NOMO-1 (cell line): ENCODE data around the gene CHST3.
A peak's percentile ranks its signal among the peaks of the same experiment; 100 is the strongest.
"Not testable (repeated sequence)": the region's sequence is repeated elsewhere in the genome, so short reads cannot be mapped to it uniquely, and the experiment has no call there.

Experiments used
- DNase-seq, 2 experiments: peaks; one replicate each; lab custom pipeline; 2025; ENCODE audit not compliant: unreplicated experiment in 2 of 2; lab: John Stamatoyannopoulos, UW

CHST3 gene

GRCh38 chr10:72026278-72027111 is 62.3 kb downstream of the CHST3 start:
- DNase-seq = no peak

- no peak for DNase-seq
These were observed 63.3 kb downstream of the CHST3 start for GRCh38 chr10:72027498-72027897.

- no peak for DNase-seq
These were observed 65.2 kb downstream of the CHST3 start for GRCh38 chr10:72029414-72029813.

DNA sequence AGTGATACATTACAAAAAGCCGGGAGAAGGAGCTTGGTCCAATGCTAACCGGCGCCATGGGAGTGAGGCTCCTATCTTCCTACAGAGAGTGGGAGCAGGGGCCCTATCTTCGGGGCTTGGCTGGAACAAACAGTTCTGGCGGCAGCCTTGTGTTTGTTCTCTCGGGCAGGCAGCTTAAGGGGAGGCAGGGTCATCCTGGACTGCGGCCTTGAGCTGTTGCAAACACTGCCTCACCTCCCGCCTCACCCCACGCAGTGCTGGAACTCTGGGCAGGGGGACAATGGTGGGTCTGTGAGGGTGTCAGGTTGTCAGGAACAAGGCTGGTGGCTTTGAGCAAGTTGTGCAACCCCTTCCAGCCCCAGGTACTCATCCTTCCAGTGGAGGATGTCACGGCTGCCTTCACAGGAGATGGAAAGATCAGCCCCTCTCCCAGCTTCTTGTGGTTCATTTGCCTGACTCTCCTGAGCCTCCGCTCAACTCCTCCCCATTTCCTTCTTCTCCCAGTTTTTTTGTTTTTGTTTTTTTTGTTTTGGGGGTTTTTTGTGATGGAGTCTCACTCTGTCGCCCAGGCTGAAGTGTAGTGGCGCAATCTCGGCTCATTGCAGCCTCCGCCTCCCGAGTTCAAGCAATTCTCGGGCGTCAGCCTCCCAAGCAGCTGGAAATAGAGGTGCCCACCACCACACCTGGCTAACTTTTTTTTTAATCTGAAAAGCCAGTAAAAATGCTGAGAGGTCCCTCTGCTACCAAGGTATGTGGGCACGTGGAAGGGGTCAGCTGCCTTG is 66.8 kb downstream of the CHST3 start:
- no peak for DNase-seq

DNA sequence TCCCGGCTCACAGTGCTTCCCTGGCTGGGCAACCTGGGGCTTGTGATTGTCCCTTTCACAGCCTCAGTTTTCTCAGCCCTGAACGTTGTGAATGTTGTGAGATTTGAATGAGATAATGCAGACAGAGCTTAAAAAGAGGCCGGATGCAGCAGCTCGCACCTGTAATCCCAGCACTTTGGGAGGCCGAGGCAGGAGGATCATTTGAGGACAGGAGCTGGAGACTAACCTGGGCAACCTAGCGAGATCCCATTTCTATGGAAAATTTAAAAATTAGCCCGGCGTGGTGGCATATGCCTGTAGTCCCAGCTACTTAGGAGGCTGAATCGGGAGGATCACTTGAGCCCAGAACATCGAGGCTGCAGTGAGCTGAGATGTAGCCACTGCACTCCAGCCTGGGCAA is 67.5 kb downstream of the CHST3 start:
- DNase-seq = no peak

DNA sequence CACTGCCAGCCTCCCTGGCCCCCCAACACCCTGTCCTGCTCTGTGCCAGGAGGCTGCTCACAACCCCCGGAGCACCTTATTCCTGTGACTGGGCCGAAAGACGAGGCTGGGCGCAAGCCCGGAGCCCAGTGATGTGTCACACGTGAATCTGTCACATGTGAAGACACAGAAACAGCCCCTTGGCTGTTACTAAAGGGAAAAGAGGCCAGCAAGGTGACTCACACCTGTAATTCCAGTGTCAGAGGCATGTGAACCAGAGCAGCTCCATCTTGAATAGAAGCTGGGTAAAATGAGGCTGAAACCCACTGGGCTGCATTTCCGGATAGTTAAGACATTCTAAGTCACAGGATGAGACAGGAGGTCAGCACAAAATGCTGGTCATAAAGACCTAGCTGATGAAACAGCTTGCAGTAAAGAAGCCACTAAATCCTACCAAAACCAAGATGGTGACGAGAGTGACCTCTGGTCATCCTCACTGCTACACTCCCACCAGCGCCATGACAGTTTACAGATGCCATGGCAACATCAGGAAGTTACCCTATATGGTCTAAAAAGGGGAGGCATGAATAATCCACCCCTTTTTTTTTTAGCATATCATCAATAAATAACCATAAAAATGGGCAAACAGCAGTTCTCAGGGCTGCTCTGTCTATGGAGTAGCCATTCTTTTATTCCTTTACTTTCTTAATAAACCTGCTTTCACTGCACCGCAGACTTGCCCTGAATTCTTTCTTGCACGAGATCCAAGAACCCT is 68.4 kb downstream of the CHST3 start:
- DNase-seq = not testable (repeated sequence)

DNA sequence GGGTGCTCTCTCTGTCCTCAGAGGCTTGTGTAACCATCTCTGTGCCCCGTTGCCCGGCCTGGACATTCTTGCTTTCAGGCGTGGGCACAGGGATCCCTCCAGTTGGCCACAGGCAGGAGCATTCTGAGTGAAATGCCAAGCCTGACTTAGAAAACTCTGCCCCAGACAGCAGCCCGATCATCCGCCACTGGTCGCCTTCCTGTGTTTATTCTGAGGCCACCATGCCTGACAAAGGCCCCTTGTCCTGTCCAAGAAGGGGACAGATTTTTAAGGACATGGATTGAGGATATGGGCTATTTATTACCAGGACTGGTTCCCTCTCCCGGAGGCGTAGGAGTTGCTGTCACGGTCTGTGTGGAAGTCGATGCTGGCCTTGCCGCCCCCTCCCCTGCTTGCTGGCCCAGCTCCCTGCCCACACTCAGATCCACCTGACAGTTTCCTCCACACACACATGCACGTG is 69.9 kb downstream of the CHST3 start:
- no peak for DNase-seq

GRCh38 chr10:72034761-72035160 is 70.6 kb downstream of the CHST3 start:
- no peak for DNase-seq

DNA sequence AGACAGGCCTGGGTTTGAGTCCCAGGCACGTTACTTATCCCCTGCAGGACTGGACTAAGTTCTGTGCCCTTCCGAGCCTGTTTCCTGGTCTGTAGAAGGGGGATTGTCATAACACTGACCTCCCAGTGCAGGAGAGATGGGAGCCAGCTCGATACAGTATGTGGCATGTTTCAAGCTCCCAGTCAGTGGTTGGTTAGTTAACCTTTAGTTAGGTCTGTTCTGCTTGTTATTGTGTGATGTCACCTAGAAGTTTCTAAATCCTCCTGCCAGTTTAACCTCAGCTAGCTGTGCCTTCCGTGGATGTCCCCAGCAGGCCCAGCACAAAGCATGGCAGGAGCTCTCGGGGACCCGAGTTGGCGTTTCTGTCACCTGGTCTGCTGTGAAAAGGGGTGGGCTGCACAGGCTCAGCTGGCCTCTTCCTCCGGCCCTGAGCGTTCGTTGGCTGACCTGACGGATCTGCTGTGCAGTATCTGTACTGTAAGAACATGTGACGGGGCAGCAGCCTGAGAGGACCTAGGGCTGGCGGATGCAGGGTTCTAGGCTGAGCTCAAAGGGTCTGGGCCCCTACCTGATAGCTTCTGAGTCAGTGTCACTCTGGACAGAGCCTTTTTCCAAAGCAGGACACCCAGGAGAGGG is 71.2 kb downstream of the CHST3 start:
- no peak for DNase-seq

DNA sequence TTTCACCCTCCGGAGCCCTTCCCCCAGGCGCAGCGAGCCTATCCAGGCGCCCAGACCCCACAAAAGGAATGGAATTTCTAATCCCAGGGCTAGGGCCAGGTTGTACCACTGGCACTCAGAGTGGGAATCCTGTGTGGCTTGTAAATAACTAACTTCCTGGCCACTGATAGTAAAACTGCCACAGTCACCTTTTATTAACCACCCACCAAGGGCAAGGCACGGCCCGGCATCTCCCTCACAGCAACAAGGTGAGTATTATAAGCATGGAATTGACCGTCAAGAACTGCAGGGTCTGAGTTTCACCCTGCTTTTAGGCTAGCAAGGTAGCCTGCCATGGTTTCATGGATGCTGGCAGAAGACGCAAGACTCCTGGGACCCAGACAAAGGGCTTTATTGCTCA is 73.1 kb downstream of the CHST3 start:
- no peak for DNase-seq

DNA sequence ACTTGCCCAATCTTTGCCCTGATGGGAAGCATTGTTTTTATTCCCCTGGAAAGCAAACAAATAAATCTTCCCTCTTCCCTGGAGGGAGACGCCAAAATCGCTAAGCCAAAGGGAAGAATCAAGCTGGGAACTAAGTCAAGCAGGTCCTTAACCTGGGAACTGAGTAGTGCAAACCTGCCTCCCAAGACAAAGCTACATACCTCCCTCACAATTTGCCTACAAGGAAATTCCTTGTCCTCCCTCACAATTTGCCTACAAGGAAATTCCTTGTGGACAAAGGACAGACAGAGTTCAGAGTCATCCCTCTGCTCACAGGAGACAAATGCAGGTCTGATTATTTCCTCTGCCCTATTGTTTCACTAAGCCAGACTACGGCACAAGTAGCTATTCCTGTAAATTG is 73.6 kb downstream of the CHST3 start:
- no peak for DNase-seq

GRCh38 chr10:72038458-72039001 is 74.3 kb downstream of the CHST3 start:
- DNase-seq = no peak

DNA sequence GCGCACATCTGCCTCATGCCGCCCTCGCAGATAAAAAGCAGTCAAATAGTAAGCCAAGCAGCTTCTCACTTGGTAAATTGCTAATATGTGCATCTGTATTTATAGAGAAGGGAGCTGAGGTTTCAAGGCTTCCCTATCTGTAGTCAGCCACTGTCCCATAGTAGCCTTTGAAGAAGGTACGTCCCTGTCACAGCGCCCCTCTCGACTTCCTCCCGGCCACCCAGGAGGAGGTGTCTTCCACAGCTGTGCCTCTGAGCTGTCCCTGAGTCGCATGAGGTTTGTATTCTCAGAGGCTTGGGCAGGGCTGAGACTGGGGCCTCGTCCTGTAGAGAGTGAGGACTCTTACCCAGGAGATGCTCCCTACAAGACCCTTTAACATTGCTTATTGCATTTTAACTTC is 75.2 kb downstream of the CHST3 start:
- no peak for DNase-seq

- DNase-seq = no peak
These were observed 77.3 kb downstream of the CHST3 start for GRCh38 chr10:72041491-72041890.

DNA sequence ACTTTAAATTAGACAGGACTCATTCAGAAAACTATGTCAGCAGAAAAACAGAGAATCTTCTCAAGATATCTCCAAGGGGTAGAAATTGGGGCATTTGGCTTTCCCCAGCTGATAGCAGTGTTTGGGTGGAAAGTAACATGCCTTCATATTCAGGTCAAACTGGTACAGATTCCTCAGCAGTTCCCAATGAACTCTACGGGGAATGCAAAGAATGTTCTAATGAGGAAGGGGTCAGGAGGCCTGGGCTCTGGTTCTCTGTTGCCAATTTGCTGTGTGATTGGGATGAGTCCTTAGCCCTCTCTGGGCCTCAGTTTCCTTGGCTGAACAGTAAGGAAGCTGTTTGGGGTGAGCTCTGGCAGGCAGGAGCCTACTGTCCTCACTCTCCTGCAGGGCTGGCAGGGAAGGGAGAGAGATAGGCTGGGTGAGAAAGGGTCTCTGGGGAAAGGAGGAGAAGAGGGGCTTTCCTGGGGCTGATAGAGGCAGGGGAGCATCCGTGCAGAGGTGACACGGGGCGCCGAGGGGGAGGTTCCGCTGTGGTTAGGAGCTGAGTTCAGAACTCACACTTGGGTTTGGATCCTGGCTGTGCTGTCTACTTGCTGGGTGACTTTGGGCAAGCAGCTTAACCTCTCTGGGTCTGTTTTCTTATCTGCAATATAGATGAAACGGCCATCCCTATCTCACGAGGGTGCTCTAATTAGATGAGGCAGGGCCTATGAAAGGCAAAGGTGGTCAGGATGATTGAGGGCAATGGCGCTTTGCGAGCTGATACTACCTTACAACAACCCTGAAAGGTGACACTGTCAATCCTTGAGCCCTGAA is 79.0 kb downstream of the CHST3 start:
- DNase-seq = no peak

DNA sequence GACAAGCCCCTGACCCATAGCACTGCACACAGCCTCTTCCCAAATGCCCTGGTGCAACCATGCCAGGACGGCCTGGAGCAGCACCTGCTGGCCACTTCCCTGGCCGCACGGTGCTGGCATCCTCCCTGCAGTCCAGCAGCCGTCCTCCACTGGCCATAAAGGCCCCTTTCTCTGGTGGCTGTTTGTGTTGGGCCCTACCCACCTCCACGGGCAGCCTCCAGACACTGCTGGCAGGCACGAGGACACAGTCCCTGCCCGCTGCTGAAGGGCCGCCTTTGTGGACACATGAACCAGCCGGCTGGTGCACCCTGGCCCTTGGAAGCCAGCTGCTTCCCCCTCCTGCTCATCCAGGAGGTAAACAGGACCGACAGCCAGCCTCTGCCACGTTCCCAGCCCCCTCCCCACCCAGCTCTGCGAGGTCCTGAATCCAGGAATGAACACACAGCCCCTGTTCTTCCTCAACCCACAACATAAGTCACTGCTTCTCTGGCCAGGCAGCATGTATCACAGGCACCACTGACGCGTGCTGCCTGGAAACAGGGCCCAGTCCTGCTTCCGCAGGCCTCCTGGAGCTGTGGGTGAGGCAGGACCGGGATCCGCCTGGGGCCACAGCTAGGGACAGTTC is 80.3 kb downstream of the CHST3 start:
- DNase-seq = no peak

DNA sequence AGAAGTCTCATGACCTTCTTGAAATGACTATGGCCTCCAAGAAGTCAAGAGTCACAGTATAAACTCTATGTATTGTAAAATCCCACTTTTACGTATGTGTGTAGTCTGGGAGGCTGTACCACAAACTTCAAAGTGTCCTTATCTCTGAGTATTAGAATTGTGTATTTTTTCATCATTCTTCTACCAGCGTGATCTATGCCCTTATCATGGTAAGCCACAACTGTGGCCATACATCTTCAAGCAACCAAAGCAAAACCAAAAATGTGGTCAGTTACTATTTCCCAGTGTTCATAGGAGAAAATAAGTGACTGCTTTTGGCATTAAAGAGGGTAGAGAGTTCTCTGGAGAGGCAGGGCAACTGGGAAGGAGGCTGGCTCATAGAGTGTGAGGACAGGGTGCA is 81.4 kb downstream of the CHST3 start:
- DNase-seq = no peak

GRCh38 chr10:72048450-72049124 is 84.4 kb downstream of the CHST3 start:
- DNase-seq = peak; percentile 85 to 87

GRCh38 chr10:72049472-72049871 is 85.3 kb downstream of the CHST3 start:
- DNase-seq = no peak
